Keratinocyte (primary cell): Measurements from ENCODE around the gene PXDC1. TPM values are rescaled to one million over a fixed set of nuclear protein-coding genes. Genes with fewer than 3 reads are reported as not detected.
"Not testable (repeated sequence)": the region's sequence is repeated elsewhere in the genome, so short reads cannot be mapped to it uniquely, and the experiment has no call there.

ENCODE experiments used
- DNase-seq: peaks from one replicate; pipeline ENCODE4 v3.0.0-alpha.2; 2011; ENCODE audit warnings: low read depth, missing footprints, low spot score
- FAIRE-seq: peaks from 2 replicates; lab custom pipeline; 2011; peaks lifted over from hg19 to GRCh38; lab: Jason Lieb, UNC
- H2AFZ ChIP-seq: 2 replicates; pipeline ENCODE4 v1.6.0; 2012; ENCODE audit warnings: low read length, control low read depth, inconsistent platforms; ENCODE audit not compliant: control insufficient read depth
- H3K27ac ChIP-seq: 2 replicates; pipeline ENCODE4 v1.5.1; 2011; ENCODE audit warnings: low read length; ENCODE audit not compliant: control insufficient read depth, insufficient read depth
- H3K27me3 ChIP-seq: 3 replicates; pipeline ENCODE4 v1.6.0; 2011; ENCODE audit warnings: low read length; ENCODE audit not compliant: control insufficient read depth, insufficient read depth; ENCODE audit errors: extremely low read depth
- H3K36me3 ChIP-seq, 2 experiments: 2 replicates in 1 of 2; 3 replicates in 1 of 2; pipeline ENCODE4 v1.5.1; 2011; ENCODE audit warnings: low read length in 2 of 2, mild to moderate bottlenecking in 1 of 2; ENCODE audit not compliant: control insufficient read depth in 2 of 2, insufficient read depth in 2 of 2; ENCODE audit errors: extremely low read depth in 1 of 2
- H3K4me1 ChIP-seq: 3 replicates; pipeline ENCODE4 v1.5.1; 2011; ENCODE audit warnings: low read length; ENCODE audit not compliant: control insufficient read depth, insufficient read depth; ENCODE audit errors: extremely low read depth
- H3K4me2 ChIP-seq: 3 replicates; pipeline ENCODE4 v1.6.0; 2011; ENCODE audit warnings: low read depth, low read length; ENCODE audit not compliant: control insufficient read depth, insufficient read depth; ENCODE audit errors: extremely low read depth
- H3K4me3 ChIP-seq, 3 experiments: fragments of 200-600 bp in 1 of 3; sonication (generic) in 1 of 3; 2 replicates in 2 of 3; 3 replicates in 1 of 3; pipeline ENCODE4 v1.5.1; 2011 to 2016; ENCODE audit warnings: low read length in 3 of 3, mild to moderate bottlenecking in 3 of 3, control low read depth in 2 of 3, inconsistent platforms in 1 of 3, low read depth in 1 of 3, mixed read lengths in 1 of 3, mixed run types in 1 of 3, moderate library complexity in 1 of 3; ENCODE audit not compliant: control insufficient read depth in 2 of 3, insufficient read depth in 2 of 3; ENCODE audit errors: extremely low read depth in 1 of 3
- H3K79me2 ChIP-seq: 2 replicates; pipeline ENCODE4 v1.6.0; 2012; ENCODE audit warnings: low read length; ENCODE audit not compliant: control insufficient read depth, insufficient read depth
- H3K9ac ChIP-seq: 3 replicates; pipeline ENCODE4 v1.6.0; 2011; ENCODE audit warnings: low read length; ENCODE audit not compliant: control insufficient read depth, insufficient read depth; ENCODE audit errors: extremely low read depth
- H3K9me1 ChIP-seq: 3 replicates; pipeline ENCODE4 v1.6.0; 2011; ENCODE audit warnings: low read length; ENCODE audit not compliant: control insufficient read depth, insufficient read depth; ENCODE audit errors: extremely low read depth
- H3K9me3 ChIP-seq: 2 replicates; pipeline ENCODE4 v1.5.1; 2012; ENCODE audit warnings: low read depth, low read length; ENCODE audit not compliant: control insufficient read depth
- H4K20me1 ChIP-seq: 3 replicates; pipeline ENCODE4 v1.6.0; 2011; ENCODE audit warnings: low read length; ENCODE audit not compliant: control insufficient read depth, insufficient read depth; ENCODE audit errors: extremely low read depth
- EZH2 ChIP-seq: IDR thresholded peaks from one replicate; pipeline ENCODE4 v1.6.1; 2012; ENCODE audit warnings: inconsistent platforms, mild to moderate bottlenecking, low read length, moderate library complexity
- dilution Hi-C: fragments of 300-500 bp; cut with MboI; formaldehyde crosslinking; loops from one replicate; pipeline ENCODE4 v1.7.0; 2020; ENCODE audit warnings: low sequenced_read_pairs; ENCODE audit not compliant: extremely low pct_ligation_motif_present
- polyA plus RNA-seq, 5 experiments: library from polyadenylated mRNA; depleted of rRNA in 3 of 5; stranded (reverse) in 3 of 5; stranded (forward) in 1 of 5; unstranded in 1 of 5; fragments of >200 nt; gene quantifications; 1 replicate in 1 of 5; 2 replicates in 3 of 5; 3 replicates in 1 of 5; pipeline versions ENCODE4 v1.2.1 to v1.2.3, GENCODE V29; 2011 to 2012; ENCODE audit warnings: missing spikeins in 2 of 5, low read depth in 1 of 5, low replicate concordance in 1 of 5
- TF ChIP-seq, protein P1 (sequence below), 3 experiments: IDR thresholded peaks in 1 of 3; conservative IDR thresholded peaks in 1 of 3; optimal IDR thresholded peaks in 1 of 3; 2 replicates in 2 of 3; 3 replicates in 1 of 3; pipeline versions ENCODE3 to v1.5.1; 2011; ENCODE audit warnings: low read length in 3 of 3, mild to moderate bottlenecking in 3 of 3, moderate library complexity in 2 of 3, control low read depth in 1 of 3, inconsistent platforms in 1 of 3; ENCODE audit not compliant: insufficient read depth in 2 of 3; ENCODE audit errors: extremely low read depth in 1 of 3

Gene PXDC1
- polyA plus RNA-seq, 1 donor (not counting 4 experiments of a cell fraction or from before 2014, with no cell fraction given) = 17.1 TPM

GRCh38 chr6:3721810-3722621, 29.5 kb downstream of the PXDC1 start:
- peaks cover 12% of the 10 kb centered on the region for H3K79me2 ChIP-seq
- no peak overlapping the region for H2AFZ ChIP-seq
- no peak for TF ChIP-seq EZH2
- TF ChIP-seq, protein P1, sequence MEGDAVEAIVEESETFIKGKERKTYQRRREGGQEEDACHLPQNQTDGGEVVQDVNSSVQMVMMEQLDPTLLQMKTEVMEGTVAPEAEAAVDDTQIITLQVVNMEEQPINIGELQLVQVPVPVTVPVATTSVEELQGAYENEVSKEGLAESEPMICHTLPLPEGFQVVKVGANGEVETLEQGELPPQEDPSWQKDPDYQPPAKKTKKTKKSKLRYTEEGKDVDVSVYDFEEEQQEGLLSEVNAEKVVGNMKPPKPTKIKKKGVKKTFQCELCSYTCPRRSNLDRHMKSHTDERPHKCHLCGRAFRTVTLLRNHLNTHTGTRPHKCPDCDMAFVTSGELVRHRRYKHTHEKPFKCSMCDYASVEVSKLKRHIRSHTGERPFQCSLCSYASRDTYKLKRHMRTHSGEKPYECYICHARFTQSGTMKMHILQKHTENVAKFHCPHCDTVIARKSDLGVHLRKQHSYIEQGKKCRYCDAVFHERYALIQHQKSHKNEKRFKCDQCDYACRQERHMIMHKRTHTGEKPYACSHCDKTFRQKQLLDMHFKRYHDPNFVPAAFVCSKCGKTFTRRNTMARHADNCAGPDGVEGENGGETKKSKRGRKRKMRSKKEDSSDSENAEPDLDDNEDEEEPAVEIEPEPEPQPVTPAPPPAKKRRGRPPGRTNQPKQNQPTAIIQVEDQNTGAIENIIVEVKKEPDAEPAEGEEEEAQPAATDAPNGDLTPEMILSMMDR (optimal IDR thresholded peaks at IDR 0.05 in 1 of 3, IDR thresholded peaks at IDR 0.05 in 1 of 3, conservative IDR thresholded peaks at IDR 0.05 in 1 of 3; ENCODE audit: extremely low read depth in 1 of 3, insufficient read depth in 2 of 3, low read length in 3 of 3) = no peak
- no peaks in the 10 kb centered on the region for H3K9me3 ChIP-seq
- no peaks in the 10 kb centered on the region for H3K27me3 ChIP-seq
- H3K9me1 ChIP-seq = no peaks in the 10 kb centered on the region
- DNase-seq = no peak
- H3K4me3 ChIP-seq = no peak overlapping the region
- FAIRE-seq = no peak
- no peak overlapping the region for H3K27ac ChIP-seq
- H3K4me1 ChIP-seq = no peaks in the 10 kb centered on the region
- peaks cover 23 to 48% of the 10 kb centered on the region in 2 experiments for H3K36me3 ChIP-seq
- peaks cover 7% of the 10 kb centered on the region for H4K20me1 ChIP-seq
- H3K4me2 ChIP-seq = no peak overlapping the region
- dilution Hi-C loops = loop anchor here (25.0 kb wide), 1 partner anchor 310 kb away; no protein-coding TSS in a partner anchor
- H3K9ac ChIP-seq = no peak overlapping the region

DNA sequence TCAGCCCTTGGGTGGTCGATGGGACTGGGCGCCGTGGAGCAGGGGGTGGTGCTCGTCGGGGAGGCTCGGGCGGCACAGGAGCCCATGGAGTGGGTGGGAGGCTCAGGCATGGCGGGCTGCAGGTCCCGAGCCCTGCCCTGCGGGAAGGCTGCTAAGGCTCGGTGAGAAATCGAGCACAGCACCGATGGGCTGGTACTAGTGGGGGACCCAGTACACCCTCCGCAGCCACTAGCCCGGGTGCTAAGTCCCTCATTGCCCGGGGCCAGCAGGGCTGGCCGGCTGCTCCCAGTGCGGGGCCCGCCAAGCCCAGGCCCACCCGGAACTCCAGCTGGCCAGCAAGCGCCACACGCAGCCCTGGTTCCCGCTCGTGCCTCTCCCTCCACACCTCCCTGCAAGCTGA, 30.7 kb downstream of the PXDC1 start:
- not testable (repeated sequence) for H3K9ac ChIP-seq, H3K4me1 ChIP-seq, H4K20me1 ChIP-seq, H3K4me3 ChIP-seq, H2AFZ ChIP-seq, H3K27me3 ChIP-seq, H3K9me3 ChIP-seq, H3K79me2 ChIP-seq, H3K9me1 ChIP-seq, H3K4me2 ChIP-seq, FAIRE-seq, DNase-seq, H3K27ac ChIP-seq
- H3K36me3 ChIP-seq = peaks cover 17 to 38% of the 10 kb centered on the region in 2 experiments
- dilution Hi-C loops = loop anchor here (25.0 kb wide), 1 partner anchor 308 kb away; no protein-coding TSS in a partner anchor
